K562 (cell line): ENCODE measurements around the gene BCL2A1. TPM values are rescaled to one million over a fixed set of nuclear protein-coding genes. Genes with fewer than 3 reads are reported as not detected.
A peak's percentile ranks its signal among the peaks of the same experiment; 100 is the strongest.

Experiments used
- ATF3 ChIP-seq, 2 experiments: fragments of 450-650 bp in 1 of 2; sonication (generic) in 1 of 2; formaldehyde crosslinking in 1 of 2; IDR thresholded peaks in 1 of 2; conservative IDR thresholded peaks in 1 of 2; 2 replicates each; pipeline versions ENCODE4 v1.6.1 to v1.8.1; 2016 to 2023; ENCODE audit warnings: mild to moderate bottlenecking in 2 of 2, moderate library complexity in 2 of 2, inconsistent platforms in 1 of 2, missing genetic modification reagents in 1 of 2
- CBX2 ChIP-seq: fragments of 200-600 bp; sonication (generic); IDR thresholded peaks from one replicate; pipeline ENCODE4 v1.6.1; 2012; ENCODE audit warnings: mild to moderate bottlenecking, low read length, inconsistent platforms; ENCODE audit not compliant: insufficient read depth, poor library complexity, severe bottlenecking
- CHCHD3 ChIP-seq: fragments of 250-450 bp; sonication (Bioruptor Pico); IDR thresholded peaks from 2 replicates; pipeline ENCODE4 v2.1.2; 2022; ENCODE audit warnings: mild to moderate bottlenecking
- FOSL1 ChIP-seq: fragments of 200-800 bp; sonication (Bioruptor generic); conservative IDR thresholded peaks from 2 replicates; pipeline ENCODE4 v1.6.1; 2016; ENCODE audit warnings: missing genetic modification characterization, missing compliant biosample characterization
- HOMEZ ChIP-seq: fragments of 250-450 bp; sonication (Bioruptor Pico); IDR thresholded peaks from 2 replicates; pipeline ENCODE4 v1.4.0; 2020; ENCODE audit warnings: mild to moderate bottlenecking, moderate library complexity
- L3MBTL2 ChIP-seq: fragments of 450-650 bp; IDR thresholded peaks from 2 replicates; pipeline ENCODE4 v1.6.1; 2016; ENCODE audit warnings: mild to moderate bottlenecking, moderate library complexity
- MGA ChIP-seq: fragments of 450-650 bp; IDR thresholded peaks from 2 replicates; pipeline ENCODE4 v1.6.1; 2016; ENCODE audit warnings: mild to moderate bottlenecking, moderate library complexity
- MTA3 ChIP-seq: fragments of 450-650 bp; formaldehyde crosslinking; IDR thresholded peaks from 2 replicates; pipeline ENCODE4 v1.6.1; 2017; ENCODE audit warnings: mild to moderate bottlenecking, borderline replicate concordance
- NR2C2 ChIP-seq, 2 experiments: fragments of 200-800 bp in 1 of 2; sonication (Bioruptor generic) in 1 of 2; sonication (generic) in 1 of 2; formaldehyde crosslinking in 1 of 2; IDR thresholded peaks; 2 replicates each; pipeline versions ENCODE4 v1.6.1 to v1.8.0; 2016 to 2022; ENCODE audit warnings: mild to moderate bottlenecking in 1 of 2, missing compliant biosample characterization in 1 of 2, missing genetic modification characterization in 1 of 2, missing genetic modification reagents in 1 of 2
- NRF1 ChIP-seq, 2 experiments: fragments of 450-650 bp; IDR thresholded peaks in 1 of 2; conservative IDR thresholded peaks in 1 of 2; 2 replicates each; pipeline ENCODE4 v1.6.1; 2014; ENCODE audit warnings: mild to moderate bottlenecking in 2 of 2
- SPI1 ChIP-seq: IDR thresholded peaks from 2 replicates; pipeline ENCODE4 v1.6.1; 2011; ENCODE audit warnings: low read depth, low read length, control low read depth, borderline replicate concordance
- ZNF311 ChIP-seq: fragments of 250-450 bp; sonication (Bioruptor Pico); IDR thresholded peaks from 2 replicates; pipeline ENCODE4 v1.4.0; 2020; ENCODE audit warnings: mild to moderate bottlenecking, moderate library complexity
- polyA plus RNA-seq, 8 experiments: library from polyadenylated mRNA; depleted of rRNA in 4 of 8; stranded (reverse) in 5 of 8; unstranded in 3 of 8; fragments of >200 nt; fragmentation: Nextera tagmentation in 2 of 8; fragmentation: Illumina TruSeq in 1 of 8; extraction: Ambion mirVana in 2 of 8; extraction: Trizol in 1 of 8; gene quantifications; 2 replicates each; pipeline versions ENCODE4 v1.2.1 to v1.2.3, GENCODE V29; 2011 to 2014; ENCODE audit warnings: inconsistent platforms in 1 of 8, missing spikeins in 1 of 8
- total RNA-seq, 7 experiments: library from RNA; depleted of rRNA in 6 of 7; stranded (reverse); fragments of >200 nt in 6 of 7; fragmentation: Illumina TruSeq in 2 of 7; extraction: Trizol in 2 of 7; gene quantifications; 2 replicates each; pipeline versions ENCODE4 v1.2.1 to v1.2.3, GENCODE V29; 2011 to 2021; ENCODE audit warnings: low replicate concordance in 1 of 7

The BCL2A1 gene
- total and polyA plus RNA-seq, 9 of the 15 experiments (the other 6 are each of a cell fraction or from before 2014, with no cell fraction given) = 0.11 to 1.2 (median 0.25) TPM; not detected in 4

GRCh38 chr15:79977431-79978054 is 6.5 kb upstream of the BCL2A1 start (continued):
- TF ChIP-seq MGA (peak; percentile 25; the same call in 1 of the 2 replicates), MTA3 (0 out of 2 replicates have a peak, but pooled peaks have one; percentile 49), FOSL1 (tag) (peak; percentile 88), ATF3 (IDR thresholded peaks at IDR 0.05) (peak; percentile 24; the same call in 1 of the 2 replicates), ATF3 (CRISPR knock-in tag; conservative IDR thresholded peaks at IDR 0.05) (no peak), SPI1 (peak; percentile 76), NR2C2 (CRISPR knock-in tag; IDR thresholded peaks at IDR 0.05) (no peak), NR2C2 (tag; IDR thresholded peaks at IDR 0.05) (peak; percentile 60; the same call in 1 of the 2 replicates), L3MBTL2 (peak; percentile 75), HOMEZ (CRISPR knock-in tag) (no peak), CHCHD3 (CRISPR knock-in tag) (no peak), ZNF311 (CRISPR knock-in tag) (no peak), CBX2 (no peak), NRF1 (conservative IDR thresholded peaks at IDR 0.05 in 1 of 2, IDR thresholded peaks at IDR 0.05 in 1 of 2) (0 out of 4 replicates have a peak, but pooled peaks of 1 of the 2 experiments have one; percentile 37)
